ENCODE data around the gene GPATCH8. TPM values are rescaled to one million over a fixed set of nuclear protein-coding genes. Genes with fewer than 3 reads are reported as not detected.
"Not testable (repeated sequence)": the region's sequence is repeated elsewhere in the genome, so short reads cannot be mapped to it uniquely, and the experiment has no call there.

GPATCH8 gene
- polyA plus RNA-seq, 1 donor (not counting 4 experiments of a cell fraction or from before 2014, with no cell fraction given) = 15.1 TPM

GRCh38 chr17:44396946-44397345, 106.3 kb downstream of the GPATCH8 start:
- no peak overlapping the region for H3K4me3 ChIP-seq (ENCODE audit: control insufficient read depth in 2 of 3, extremely low read depth in 1 of 3, insufficient read depth in 2 of 3, low read depth in 1 of 3, low read length in 3 of 3)
- dilution Hi-C loops (cut with MboI; ENCODE audit: extremely low pct_ligation_motif_present, low sequenced_read_pairs) = no loop called here

GRCh38 chr17:44394833-44395232, 108.4 kb downstream of the GPATCH8 start:
- H3K4me2 ChIP-seq (ENCODE audit: control insufficient read depth, extremely low read depth, insufficient read depth, low read depth, low read length) = no peak overlapping the region
- no peaks in the 10 kb centered on the region for H3K79me2 ChIP-seq (ENCODE audit: control insufficient read depth, insufficient read depth, low read length)
- dilution Hi-C loops (cut with MboI; ENCODE audit: extremely low pct_ligation_motif_present, low sequenced_read_pairs) = no loop called here
- FAIRE-seq (no peak), DNase-seq (ENCODE audit: low read depth, low spot score) (no peak)
- H3K9me3 ChIP-seq (ENCODE audit: control insufficient read depth, low read depth, low read length) = no peaks in the 10 kb centered on the region
- no peak overlapping the region for H3K9ac ChIP-seq (ENCODE audit: control insufficient read depth, extremely low read depth, insufficient read depth, low read length)
- H2AFZ ChIP-seq (ENCODE audit: control insufficient read depth, low read length) = no peak overlapping the region
- no peak overlapping the region for H3K4me3 ChIP-seq (ENCODE audit: control insufficient read depth in 2 of 3, extremely low read depth in 1 of 3, insufficient read depth in 2 of 3, low read depth in 1 of 3, low read length in 3 of 3)
- peaks cover 16 to 21% of the 10 kb centered on the region in 2 experiments for H3K36me3 ChIP-seq (ENCODE audit: control insufficient read depth in 2 of 2, extremely low read depth in 1 of 2, insufficient read depth in 2 of 2, low read length in 2 of 2)
- H3K9me1 ChIP-seq (ENCODE audit: control insufficient read depth, extremely low read depth, insufficient read depth, low read length) = no peaks in the 10 kb centered on the region
- no peaks in the 10 kb centered on the region for H4K20me1 ChIP-seq (ENCODE audit: control insufficient read depth, extremely low read depth, insufficient read depth, low read length)
- no peaks in the 10 kb centered on the region for H3K27me3 ChIP-seq (ENCODE audit: control insufficient read depth, extremely low read depth, insufficient read depth, low read length)
- TF ChIP-seq EZH2 (IDR thresholded peaks at IDR 0.05; ENCODE audit: low read length) (no peak), CTCF (optimal IDR thresholded peaks at IDR 0.05 in 1 of 3, IDR thresholded peaks at IDR 0.05 in 1 of 3, conservative IDR thresholded peaks at IDR 0.05 in 1 of 3; ENCODE audit: extremely low read depth in 1 of 3, insufficient read depth in 2 of 3, low read length in 3 of 3) (no peak)
- H3K27ac ChIP-seq (ENCODE audit: control insufficient read depth, insufficient read depth, low read length) = no peak overlapping the region
- H3K4me1 ChIP-seq (ENCODE audit: control insufficient read depth, extremely low read depth, insufficient read depth, low read length) = no peaks in the 10 kb centered on the region

More at GRCh38 chr17:44396946-44397345, 106.3 kb downstream of the GPATCH8 start:
- Histone ChIP-seq H4K20me1 (ENCODE audit: control insufficient read depth, extremely low read depth, insufficient read depth, low read length) (no peaks in the 10 kb centered on the region), H3K27me3 (ENCODE audit: control insufficient read depth, extremely low read depth, insufficient read depth, low read length) (no peaks in the 10 kb centered on the region), H3K4me1 (ENCODE audit: control insufficient read depth, extremely low read depth, insufficient read depth, low read length) (no peaks in the 10 kb centered on the region), H3K4me2 (ENCODE audit: control insufficient read depth, extremely low read depth, insufficient read depth, low read depth, low read length) (no peak overlapping the region), H3K27ac (ENCODE audit: control insufficient read depth, insufficient read depth, low read length) (no peak overlapping the region), H3K9me1 (ENCODE audit: control insufficient read depth, extremely low read depth, insufficient read depth, low read length) (no peaks in the 10 kb centered on the region), H3K9ac (ENCODE audit: control insufficient read depth, extremely low read depth, insufficient read depth, low read length) (no peak overlapping the region), H3K9me3 (ENCODE audit: control insufficient read depth, low read depth, low read length) (no peaks in the 10 kb centered on the region), H3K79me2 (ENCODE audit: control insufficient read depth, insufficient read depth, low read length) (no peaks in the 10 kb centered on the region), H2AFZ (ENCODE audit: control insufficient read depth, low read length) (no peak overlapping the region), H3K36me3 (ENCODE audit: control insufficient read depth in 2 of 2, extremely low read depth in 1 of 2, insufficient read depth in 2 of 2, low read length in 2 of 2) (peaks cover 21 to 35% of the 10 kb centered on the region in 2 experiments)
- no peak for TF ChIP-seq EZH2 (IDR thresholded peaks at IDR 0.05; ENCODE audit: low read length)
- TF ChIP-seq CTCF (optimal IDR thresholded peaks at IDR 0.05 in 1 of 3, IDR thresholded peaks at IDR 0.05 in 1 of 3, conservative IDR thresholded peaks at IDR 0.05 in 1 of 3; ENCODE audit: extremely low read depth in 1 of 3, insufficient read depth in 2 of 3, low read length in 3 of 3) = no peak
- DNase-seq (ENCODE audit: low read depth, low spot score) = no peak
- FAIRE-seq = no peak

- DNase-seq (ENCODE audit: low read depth, low spot score); H3K4me3 ChIP-seq (ENCODE audit: control insufficient read depth in 2 of 3, extremely low read depth in 1 of 3, insufficient read depth in 2 of 3, low read depth in 1 of 3, low read length in 3 of 3); H3K9me1 ChIP-seq (ENCODE audit: control insufficient read depth, extremely low read depth, insufficient read depth, low read length); H2AFZ ChIP-seq (ENCODE audit: control insufficient read depth, low read length); H3K4me1 ChIP-seq (ENCODE audit: control insufficient read depth, extremely low read depth, insufficient read depth, low read length); H3K9ac ChIP-seq (ENCODE audit: control insufficient read depth, extremely low read depth, insufficient read depth, low read length); H3K4me2 ChIP-seq (ENCODE audit: control insufficient read depth, extremely low read depth, insufficient read depth, low read depth, low read length); dilution Hi-C loops (cut with MboI; ENCODE audit: extremely low pct_ligation_motif_present, low sequenced_read_pairs); FAIRE-seq; H3K27me3 ChIP-seq (ENCODE audit: control insufficient read depth, extremely low read depth, insufficient read depth, low read length); H4K20me1 ChIP-seq (ENCODE audit: control insufficient read depth, extremely low read depth, insufficient read depth, low read length); H3K9me3 ChIP-seq (ENCODE audit: control insufficient read depth, low read depth, low read length); H3K79me2 ChIP-seq (ENCODE audit: control insufficient read depth, insufficient read depth, low read length); H3K27ac ChIP-seq (ENCODE audit: control insufficient read depth, insufficient read depth, low read length): not testable (repeated sequence)
- H3K36me3 ChIP-seq (ENCODE audit: control insufficient read depth in 2 of 2, extremely low read depth in 1 of 2, insufficient read depth in 2 of 2, low read length in 2 of 2) = peaks cover 14 to 17% of the 10 kb centered on the region in 2 experiments
Measured at GRCh38 chr17:44394112-44394511, 109.1 kb downstream of the GPATCH8 start.

Measured in keratinocyte (primary cell).